GM18867 (cell line): Measurements from ENCODE around the gene IFT122.
"Not testable (repeated sequence)": the region's sequence is repeated elsewhere in the genome, so short reads cannot be mapped to it uniquely, and the experiment has no call there.

Experiments
- ATAC-seq: cut with Tn5 transposase; IDR thresholded peaks from one replicate; pipeline ENCODE4 v1.9.1; 2021; ENCODE audit warnings: mild to moderate bottlenecking, moderate library complexity; ENCODE audit not compliant: unreplicated experiment

IFT122 gene

DNA sequence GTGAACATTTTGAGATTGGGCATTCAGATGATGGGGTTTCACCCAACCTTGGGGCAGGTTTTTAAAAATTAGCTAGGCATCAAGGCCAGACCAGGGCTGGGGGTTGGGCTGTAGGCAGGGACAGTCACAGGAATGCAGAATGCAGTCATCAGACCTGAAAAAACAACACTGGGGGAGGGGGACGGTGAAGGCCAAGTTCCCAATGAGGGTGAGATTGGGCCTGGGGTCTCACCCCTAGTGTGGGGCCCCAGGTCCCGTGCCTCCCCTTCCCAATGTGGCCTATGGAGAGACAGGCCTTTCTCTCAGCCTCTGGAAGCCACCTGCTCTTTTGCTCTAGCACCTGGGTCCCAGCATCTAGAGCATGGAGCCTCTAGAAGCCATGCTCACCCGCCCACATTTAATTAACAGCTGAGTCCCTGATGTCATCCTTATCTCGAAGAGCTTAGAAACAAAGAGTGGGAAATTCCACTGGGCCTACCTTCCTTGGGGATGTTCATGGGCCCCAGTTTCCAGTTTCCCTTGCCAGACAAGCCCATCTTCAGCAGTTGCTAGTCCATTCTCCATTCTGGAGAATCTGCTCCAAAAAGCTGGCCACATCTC lies 94.5 kb downstream of the IFT122 start:
- no peak for ATAC-seq

DNA sequence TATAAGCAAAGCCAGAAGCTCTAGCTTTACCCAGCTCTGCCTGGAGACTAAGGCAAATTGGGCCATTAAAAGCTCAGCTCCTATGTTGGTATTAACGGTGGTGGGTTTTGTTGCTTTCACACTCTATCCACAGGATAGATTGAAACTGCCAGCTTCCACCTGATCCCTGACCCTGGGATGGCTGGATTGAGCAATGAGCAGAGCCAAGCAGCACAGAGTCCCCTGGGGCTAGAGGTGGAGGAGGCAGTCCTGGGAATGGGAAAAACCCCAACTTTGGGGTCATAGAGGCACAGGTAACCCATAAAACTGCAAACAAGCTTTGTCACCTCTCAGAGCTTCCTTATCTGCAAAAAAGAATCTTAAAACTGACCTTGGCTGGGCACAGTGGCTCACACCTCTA lies 95.1 kb downstream of the IFT122 start:
- ATAC-seq: no peak

DNA sequence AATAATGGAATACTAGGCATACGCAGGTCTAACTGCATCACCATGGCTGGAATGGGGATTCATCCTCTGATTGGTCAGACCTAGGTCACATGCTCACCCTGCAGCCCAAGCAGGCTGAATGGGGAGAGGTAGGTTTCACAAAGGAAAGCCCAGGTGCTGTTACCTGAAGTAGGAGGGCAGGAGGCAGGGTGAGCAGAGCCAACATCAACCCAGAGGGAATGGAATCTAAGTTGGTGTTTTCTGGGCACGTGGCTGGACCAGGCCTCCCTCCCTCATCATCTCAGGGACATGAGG lies 96.3 kb downstream of the IFT122 start:
- ATAC-seq: no peak

DNA sequence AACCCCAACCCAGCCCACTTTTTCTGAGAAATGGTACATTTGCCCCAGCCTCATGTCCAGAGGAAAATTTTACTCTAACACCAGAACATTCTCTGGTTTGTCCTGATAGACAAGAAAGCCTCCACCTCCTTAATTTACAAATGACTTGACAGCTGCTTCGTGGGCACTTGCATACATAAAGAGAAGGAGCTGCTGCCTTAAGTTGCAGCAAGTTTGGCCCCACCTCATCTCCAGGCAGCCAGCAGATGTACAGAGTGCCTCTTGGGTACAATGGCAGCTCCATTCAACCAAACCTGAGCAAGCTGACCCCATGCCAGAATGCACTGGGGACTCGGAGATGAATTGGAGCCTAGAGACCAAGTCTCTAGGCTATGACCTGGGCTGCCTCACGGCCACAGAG lies 96.8 kb downstream of the IFT122 start:
- no peak for ATAC-seq

DNA sequence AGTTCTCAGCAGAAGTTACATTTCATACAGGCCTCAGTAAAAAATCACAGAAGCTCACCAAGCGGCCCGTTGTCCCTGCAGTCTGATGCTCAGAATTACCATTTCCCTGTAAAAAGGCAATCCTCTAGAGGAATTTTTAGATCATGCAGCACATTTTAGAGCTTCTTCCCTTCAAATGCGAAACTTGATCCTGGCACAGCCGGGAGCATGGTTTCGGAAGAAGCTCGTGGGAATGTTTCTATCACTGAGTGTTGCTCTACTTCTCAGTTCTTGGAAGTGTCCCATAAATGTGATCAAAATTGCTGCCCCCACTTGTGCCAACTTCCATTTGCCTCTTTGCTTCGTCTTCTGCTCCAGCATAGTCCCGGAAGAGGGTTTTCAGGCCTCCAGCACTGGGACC lies 99.2 kb downstream of the IFT122 start:
- no peak for ATAC-seq

DNA sequence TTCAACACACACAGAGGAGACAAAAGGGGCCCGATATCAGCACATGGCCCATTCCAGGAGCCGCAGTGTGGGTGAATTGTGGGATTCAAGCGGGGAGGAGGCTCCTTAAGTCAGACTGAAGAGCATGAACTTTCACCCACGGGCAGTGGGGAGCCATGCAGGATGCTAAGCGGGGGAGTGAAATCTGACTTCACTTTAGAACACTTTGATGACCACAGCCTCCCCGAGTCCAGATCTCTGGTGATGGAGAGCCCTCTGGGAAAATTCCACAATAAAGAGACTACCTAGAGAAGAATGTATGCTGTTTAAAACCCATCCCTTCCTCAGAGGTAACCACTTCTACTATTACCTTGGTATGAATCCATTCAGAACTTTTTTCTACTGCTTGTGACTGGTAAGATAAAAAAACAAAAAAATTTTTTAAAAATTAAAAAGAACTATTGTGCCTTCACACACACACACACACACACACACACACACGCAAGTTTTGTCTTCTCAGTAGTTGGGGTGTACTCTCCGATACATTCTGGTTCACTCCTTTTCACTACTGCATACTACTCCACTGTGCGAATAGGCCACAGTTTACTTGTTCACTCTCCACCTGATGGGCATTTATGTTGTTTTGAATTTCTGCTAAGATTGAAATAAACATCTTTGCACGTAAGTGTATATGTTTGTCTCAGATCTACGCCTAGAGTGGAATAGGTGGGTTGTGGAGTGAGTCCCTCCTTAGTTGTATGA lies 100.9 kb downstream of the IFT122 start:
- no peak for ATAC-seq

DNA sequence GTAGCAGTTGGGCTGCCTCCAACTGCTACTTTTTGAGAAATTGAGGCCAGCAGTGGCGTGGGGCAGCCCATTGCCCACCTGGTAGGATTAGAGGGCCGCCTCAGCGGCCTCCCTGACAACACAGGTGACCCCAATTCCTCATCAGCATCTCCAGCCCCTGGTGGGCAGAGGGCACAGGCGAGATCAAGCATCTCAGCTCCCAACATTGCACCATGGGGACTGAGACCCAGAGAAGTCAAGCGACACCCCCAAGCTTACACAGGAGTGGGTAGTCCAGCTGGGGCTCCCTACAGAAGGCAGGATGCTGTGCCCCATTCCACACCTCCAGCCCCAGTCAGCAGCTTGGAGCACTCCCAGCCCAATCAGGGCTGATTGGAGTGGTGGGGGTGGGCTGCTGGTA lies 102.7 kb downstream of the IFT122 start:
- ATAC-seq: no peak

DNA sequence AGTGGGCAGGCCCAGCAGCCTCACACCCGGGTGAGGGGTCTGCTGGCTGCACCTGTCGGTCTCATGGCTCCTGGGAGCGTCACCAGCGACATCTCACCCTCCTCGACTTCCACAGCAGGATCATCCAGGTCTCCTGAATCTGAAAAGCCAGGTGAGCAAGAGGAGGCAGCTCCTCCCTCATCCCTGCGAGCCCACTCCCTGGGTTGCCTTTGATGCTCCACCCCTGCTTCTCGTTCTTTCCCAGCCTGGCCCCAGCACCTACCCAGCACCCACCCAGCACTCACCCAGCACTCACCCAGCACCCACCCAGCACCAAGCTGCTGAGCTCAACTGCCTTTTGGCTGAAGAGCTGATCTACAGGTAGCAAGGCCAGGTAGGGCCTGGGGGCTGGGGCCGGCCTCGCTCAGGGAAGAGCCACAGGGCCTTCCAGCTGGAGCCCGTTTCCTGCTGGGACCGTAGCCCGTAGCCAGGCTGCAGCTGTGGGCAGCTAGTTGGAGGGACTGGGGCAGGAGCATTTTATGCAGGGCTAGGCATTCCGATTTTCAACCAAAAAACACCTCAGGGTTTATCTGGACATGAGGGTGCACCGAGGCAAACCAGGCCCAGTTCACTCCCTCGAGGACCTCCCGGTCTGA lies 103.2 kb downstream of the IFT122 start, which contains the start of gene H1-8:
Gene H1-8 (plus strand): TSS at position 20 of the 635 bp plus-strand sequence. CDS start 44 bp downstream, at position 64.
- ATAC-seq: no peak

DNA sequence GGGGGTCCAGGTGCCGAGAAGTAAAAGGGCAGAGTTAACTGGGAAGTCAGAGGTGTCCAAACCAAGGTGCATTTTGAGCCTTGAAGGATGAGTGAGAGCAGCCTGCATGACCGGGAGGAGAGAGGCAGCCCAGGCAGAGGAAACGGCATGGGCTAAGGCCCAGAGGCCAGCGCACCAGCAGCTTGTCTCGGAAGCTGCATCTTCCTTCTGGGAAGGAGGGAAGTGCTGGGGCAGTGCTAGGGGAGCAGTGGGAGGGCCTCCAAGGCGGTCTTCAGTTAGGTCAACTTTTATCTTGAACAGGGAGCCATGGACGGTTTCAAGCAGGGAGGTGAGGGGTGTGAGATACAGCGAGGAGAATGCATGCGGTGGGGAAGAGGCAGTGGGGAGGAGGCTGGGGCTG lies 104.0 kb downstream of the IFT122 start:
- no peak for ATAC-seq

DNA sequence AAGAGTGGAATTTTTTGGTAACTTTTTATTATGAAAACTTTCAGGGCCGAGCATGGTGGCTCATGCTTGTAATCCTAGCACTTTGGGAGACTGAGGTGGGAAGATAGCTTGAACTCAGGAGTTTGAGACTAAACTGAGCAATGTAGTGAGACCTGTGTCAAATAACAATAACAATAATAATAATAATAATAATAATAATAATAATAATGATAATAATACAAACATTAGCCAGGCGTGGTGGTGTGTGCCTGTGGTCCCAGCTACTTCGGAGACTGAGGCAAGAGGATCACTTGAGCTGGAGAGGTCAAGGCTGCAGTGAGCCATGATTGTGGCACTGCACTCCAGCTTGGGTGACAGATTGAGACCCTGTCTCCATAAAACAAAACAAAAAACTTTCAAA lies 105.9 kb downstream of the IFT122 start:
- ATAC-seq: not testable (repeated sequence)

DNA sequence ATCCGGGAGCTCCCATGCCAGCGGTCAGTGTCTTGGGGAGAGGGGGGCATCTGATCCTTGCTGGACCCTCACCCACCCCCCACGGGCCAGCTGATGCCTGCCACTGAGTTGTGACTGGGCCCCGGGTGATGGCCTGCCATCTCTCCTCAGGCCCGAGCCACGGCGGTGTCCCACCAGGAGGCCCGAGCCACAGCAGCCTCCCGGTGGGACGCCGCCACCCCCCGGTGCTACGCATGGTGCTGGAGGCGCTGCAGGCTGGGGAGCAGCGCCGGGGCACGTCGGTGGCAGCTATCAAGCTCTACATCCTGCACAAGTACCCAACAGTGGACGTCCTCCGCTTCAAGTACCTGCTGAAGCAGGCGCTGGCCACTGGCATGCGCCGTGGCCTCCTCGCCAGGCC lies 107.2 kb downstream of the IFT122 start:
- no peak for ATAC-seq

DNA sequence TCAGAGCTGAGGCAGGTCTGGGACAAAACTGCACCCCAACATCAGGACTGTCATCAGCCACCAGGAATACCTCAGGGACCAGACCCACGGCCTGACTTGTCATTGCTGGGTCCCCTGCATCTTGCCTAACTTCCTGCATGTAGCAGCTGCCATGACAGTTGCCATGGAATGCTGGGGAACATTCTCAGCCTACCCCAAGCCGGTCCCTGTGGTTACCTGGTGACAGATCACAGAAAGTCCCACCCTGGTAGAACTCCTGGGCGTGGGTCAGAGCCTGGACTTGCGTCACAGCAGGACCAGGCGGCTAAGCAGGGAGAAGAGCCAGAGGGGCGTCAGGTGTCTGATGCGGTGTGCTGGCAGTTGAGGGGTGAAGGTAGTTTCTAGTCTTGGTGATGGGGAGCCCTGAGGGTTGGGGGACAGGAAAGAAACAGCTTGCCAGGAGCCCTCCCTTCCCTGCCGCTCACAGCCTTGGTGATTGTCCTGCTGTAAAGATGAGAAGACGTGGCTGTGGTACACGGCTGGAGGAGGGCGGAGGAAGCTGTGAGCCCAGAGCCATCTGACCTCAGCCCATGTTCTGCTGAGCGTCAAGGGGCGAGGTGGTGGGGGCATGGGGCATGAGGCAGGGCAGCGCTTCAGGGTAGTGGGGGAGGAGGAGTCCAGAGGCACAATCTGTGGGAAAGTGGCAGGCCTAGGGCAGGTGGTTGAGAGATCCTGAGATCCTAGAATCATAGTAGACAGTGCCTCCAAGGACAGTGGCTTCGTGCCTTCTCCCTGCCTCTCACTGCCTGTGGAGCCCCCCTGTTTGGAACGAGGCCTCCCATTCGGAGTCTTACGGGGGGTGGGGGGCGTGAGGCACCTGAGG lies 108.3 kb downstream of the IFT122 start:
- no peak for ATAC-seq

DNA sequence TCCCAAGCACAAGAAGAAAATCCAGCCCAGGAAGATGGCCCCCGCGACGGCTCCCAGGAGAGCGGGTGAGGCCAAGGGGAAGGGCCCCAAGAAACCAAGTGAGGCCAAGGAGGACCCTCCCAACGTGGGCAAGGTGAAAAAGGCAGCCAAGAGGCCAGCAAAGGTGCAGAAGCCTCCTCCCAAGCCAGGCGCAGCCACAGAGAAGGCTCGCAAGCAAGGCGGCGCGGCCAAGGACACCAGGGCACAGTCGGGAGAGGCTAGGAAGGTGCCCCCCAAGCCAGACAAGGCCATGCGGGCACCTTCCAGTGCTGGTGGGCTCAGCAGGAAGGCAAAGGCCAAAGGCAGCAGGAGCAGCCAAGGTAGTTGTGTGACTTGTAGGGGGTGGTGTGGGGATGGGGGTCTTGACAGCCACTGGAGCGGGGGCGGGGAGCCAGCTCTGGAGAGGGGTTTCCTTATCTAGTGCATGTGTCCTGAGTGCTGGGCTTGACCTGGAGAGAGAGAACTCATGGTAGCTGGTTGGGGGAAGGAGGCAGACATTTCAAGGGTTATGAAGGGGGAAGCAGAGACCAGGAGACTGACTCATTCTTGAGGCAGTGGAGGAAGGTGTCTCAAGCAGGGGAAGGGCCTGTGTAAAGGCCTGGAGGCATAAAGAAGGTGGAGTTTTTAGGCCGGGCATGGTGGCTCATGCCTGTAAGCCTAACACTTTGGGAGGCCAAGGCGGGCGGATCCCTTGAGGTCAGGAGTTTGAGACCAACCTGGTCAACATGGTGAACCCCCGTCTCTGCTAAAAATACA lies 109.2 kb downstream of the IFT122 start:
- no peak for ATAC-seq

DNA sequence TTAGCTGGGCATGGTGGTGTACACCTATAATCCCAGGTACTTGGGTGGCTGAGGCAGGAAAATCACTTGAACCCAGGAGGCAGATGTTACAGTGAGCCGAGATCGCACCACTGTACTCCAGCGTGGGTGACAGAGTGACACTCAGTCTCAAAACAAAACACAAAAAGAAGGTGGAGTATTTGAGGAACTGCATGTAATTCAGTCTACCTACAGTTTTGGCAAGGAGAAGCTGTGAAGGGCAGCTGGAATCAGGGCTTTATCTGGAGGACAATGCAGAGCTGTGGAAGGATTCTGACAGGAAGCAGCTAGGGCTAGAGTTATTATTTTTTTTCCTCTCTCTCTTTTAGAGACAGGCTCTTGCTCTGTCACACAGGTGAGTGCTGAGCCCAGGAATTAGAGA lies 109.8 kb downstream of the IFT122 start:
- no peak for ATAC-seq

DNA sequence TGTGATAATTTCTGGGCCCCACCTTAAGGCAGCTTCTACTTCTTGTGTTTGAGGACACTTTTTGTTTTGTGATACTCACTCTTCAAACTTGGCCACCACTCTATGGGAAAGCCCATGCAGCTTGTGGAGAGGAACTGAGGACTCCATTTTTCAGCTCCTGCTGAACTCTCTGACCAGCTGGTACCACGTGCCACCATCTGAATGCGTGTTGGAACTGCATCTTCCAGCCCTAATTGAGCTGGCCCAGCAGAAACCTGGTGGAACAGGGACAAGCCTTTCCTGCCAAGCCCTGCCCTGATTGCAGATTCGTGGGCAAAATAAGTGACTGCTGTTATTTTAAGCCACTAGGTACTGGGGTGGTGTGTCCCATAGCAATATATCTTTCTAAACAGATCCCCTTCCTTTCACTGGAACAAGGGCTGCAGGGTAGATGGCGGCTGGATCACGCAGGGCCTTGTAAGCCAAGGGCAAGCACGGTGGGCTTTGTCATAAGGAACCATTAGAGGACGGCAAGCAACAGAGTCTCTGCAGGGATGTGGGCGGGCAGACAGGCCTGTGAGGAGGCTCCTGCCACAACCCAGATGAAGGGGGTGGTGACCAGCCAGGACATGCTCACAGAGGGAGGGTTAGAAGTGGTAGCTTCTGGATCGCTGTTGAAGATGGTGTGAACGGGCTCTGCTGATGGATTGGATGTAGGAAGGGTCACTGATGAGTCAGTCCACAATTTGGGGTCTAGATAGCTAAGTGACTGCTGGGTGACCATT lies 112.4 kb downstream of the IFT122 start:
- no peak for ATAC-seq

DNA sequence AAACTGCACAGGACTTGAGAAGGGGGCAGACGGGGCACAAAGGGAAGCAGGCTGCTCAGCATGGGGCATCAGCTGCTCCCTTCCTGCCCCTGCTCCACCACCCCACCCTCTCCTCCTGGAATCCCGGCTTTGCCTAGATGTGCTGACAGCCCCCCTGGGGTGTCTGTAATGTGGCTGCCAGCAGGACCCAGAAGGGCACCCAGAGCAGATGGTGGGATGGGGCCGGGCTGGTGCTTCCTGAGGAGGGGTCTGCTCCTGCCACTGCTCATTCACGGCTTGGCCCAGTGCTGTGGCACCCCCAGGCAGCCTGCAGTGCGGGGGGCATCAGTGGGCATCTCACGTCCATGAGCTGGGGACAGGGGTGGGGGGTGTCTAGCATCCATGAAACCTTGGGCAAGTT lies 113.1 kb downstream of the IFT122 start:
- ATAC-seq: no peak

DNA sequence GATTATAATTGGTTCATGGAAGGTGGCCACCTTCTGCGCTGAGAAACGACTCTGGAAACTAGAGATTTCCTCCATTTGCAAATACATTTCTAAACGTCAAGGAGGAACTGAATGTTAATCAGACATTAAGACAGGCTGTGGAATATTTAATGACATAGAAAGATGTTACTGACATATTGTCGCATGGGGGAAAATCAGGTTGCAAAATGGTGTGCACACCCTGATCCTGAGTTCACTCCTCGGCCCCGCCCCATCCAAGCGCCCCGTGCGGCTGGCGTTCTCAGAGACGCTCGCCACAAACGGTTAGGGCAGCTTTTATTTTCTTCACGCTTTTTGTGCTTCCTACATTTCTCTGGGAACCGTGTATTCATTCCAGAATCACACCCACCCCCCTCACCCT lies 113.7 kb downstream of the IFT122 start:
- no peak for ATAC-seq

DNA sequence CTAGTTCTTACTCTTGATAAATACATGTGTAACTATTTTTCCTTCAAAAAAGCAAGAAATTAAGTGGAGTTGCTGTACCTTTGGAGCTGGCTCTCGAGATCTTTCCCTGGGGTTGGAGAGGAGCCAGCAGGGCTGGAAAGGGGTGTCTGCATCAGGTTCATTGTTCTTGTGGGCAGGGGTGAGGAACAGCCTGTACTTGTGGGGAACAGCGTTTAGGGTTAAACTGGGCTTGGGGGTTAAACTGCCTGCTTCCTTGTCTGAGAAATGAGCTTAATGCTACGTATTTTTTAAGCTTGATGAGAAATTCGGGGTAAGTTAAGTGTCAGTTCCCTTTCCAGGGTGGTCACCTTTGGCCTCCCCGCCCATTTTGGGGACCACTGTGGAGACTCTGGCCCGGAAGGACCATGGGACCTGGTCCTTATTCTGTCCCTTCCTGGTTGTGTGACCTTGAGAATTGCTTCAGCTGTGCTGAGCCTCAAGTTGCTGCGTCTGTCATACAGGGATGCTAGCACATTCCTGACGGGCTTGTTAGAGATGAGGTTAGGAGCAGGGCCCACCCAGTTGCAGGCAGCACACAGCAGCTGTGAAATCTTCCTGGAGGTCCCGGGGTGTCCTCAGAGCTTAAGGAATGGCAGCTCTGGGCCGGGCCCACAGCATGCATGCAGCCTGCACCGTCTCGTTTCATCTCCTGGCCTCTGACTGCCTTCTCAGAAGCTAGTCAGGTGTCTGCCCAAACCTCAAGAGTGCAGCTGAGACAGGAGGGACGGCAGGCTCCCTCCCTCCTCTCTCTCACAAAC lies 114.5 kb downstream of the IFT122 start:
- ATAC-seq: no peak

DNA sequence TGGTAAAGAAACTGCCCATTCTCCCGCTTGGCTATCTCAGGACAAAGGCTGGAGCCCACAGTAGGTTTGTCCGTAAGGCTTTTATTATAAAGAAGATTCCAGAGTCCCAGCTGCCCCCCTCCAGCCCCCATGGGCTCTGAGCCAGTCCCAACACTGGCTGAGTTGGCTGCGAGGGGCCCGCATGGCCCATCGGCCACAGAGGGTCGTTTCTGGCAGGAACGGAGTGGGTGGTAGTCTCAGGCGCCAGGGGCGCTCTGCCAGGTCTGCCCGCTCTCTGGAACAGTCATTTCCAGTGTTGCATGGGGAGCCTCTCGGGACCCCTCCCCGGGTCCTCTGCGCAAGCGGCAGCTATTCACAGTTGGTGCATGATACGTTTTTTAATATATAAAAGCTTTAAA lies 115.1 kb downstream of the IFT122 start:
- ATAC-seq: no peak
